Measurements from ENCODE around the gene EFCAB13.

Gene EFCAB13

DNA sequence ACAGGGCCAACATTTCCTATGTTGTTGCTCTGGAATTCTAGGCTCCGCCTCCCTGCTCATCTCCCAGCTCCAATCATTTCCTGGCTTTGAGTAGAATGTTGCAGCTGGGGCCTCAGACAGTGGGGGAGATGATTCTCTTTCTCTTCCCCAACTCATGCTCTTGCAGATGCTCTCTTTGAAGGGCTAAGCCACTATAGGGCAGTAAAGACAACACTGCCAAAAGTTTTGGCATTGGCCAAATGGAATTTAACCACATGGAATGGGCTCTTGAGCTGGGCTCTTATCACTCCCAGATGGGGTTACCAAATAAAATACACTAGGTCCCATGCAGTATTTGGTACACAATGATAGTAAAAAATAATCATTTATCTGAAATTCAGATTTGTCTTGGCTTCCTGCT lies 19.6 kb upstream of the EFCAB13 start:
- no peak overlapping the region for H3K4me2 ChIP-seq (ENCODE audit: low read depth, low read length)
- H3K9me3 ChIP-seq (replicated peaks; ENCODE audit: insufficient read depth, low read length), result no peaks in the 10 kb centered on the region
- no peaks in the 10 kb centered on the region for H3K4me1 ChIP-seq (ENCODE audit: low read length)
- no peak overlapping the region for H2AFZ ChIP-seq (ENCODE audit: low read length)
- H3K4me3 ChIP-seq (ENCODE audit: low read length), result no peak overlapping the region
- no peaks in the 10 kb centered on the region for H3K79me2 ChIP-seq (ENCODE audit: low read length)
- H4K20me1 ChIP-seq (ENCODE audit: insufficient read depth, low read length), result no peaks in the 10 kb centered on the region
- no peaks in the 10 kb centered on the region for H3F3A ChIP-seq (ENCODE audit: insufficient read depth, low read length)
- TF ChIP-seq EZH2phosphoT487 (IDR thresholded peaks at IDR 0.05; ENCODE audit: low read length), result no peak
- no peak for TF ChIP-seq EZH2 (optimal IDR thresholded peaks at IDR 0.05; ENCODE audit: low read depth, low read length)
- TF ChIP-seq, protein P1, sequence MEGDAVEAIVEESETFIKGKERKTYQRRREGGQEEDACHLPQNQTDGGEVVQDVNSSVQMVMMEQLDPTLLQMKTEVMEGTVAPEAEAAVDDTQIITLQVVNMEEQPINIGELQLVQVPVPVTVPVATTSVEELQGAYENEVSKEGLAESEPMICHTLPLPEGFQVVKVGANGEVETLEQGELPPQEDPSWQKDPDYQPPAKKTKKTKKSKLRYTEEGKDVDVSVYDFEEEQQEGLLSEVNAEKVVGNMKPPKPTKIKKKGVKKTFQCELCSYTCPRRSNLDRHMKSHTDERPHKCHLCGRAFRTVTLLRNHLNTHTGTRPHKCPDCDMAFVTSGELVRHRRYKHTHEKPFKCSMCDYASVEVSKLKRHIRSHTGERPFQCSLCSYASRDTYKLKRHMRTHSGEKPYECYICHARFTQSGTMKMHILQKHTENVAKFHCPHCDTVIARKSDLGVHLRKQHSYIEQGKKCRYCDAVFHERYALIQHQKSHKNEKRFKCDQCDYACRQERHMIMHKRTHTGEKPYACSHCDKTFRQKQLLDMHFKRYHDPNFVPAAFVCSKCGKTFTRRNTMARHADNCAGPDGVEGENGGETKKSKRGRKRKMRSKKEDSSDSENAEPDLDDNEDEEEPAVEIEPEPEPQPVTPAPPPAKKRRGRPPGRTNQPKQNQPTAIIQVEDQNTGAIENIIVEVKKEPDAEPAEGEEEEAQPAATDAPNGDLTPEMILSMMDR (IDR thresholded peaks at IDR 0.05; ENCODE audit: low read length), result no peak
- H3K36me3 ChIP-seq (replicated peaks; ENCODE audit: insufficient read depth, low read length), result no peaks in the 10 kb centered on the region
- no peak for DNase-seq
- no peak overlapping the region for H3K27ac ChIP-seq (ENCODE audit: low read length)
- H3K9ac ChIP-seq (ENCODE audit: low read length), result no peak overlapping the region
- no peaks in the 10 kb centered on the region for H3K27me3 ChIP-seq (replicated peaks; ENCODE audit: insufficient read depth, low read length)
- no peaks in the 10 kb centered on the region for H3K9me2 ChIP-seq (replicated peaks; ENCODE audit: insufficient read depth, low read length)

DNA sequence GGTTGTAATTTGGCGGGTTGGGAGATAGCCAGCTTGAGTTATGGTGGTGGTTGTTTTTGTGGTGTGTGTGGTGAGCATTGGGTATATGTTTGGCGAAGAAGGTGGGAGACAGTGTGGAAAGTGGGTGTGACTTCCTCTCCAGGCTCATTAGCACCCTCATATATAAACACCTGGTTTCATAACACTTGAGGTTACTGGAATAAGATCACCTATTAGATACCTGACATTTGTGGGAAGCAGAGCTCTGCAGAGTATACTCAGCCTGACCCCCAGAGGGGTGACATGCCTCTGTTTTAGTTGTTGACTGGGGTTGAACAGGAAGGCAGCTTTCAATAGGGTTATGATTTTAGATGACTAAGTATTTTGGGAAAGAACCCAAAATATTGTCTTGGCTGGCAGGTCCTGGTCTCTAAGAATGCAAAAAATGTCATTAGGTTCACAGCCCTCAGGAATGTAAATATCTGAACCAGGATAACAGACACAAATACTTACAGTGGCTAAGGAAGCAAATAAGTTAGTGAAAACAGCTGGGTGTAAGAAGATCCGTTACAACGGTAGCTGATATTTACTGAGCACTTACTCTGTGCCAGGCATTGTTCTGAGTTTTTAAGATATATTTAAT lies 18.3 kb upstream of the EFCAB13 start:
- H2AFZ ChIP-seq (ENCODE audit: low read length), result no peak overlapping the region
- no peak for DNase-seq
- no peak overlapping the region for H3K4me3 ChIP-seq (ENCODE audit: low read length)
- H4K20me1 ChIP-seq (ENCODE audit: insufficient read depth, low read length), result no peaks in the 10 kb centered on the region
- no peak overlapping the region for H3K27ac ChIP-seq (ENCODE audit: low read length)
- no peak for TF ChIP-seq EZH2phosphoT487 (IDR thresholded peaks at IDR 0.05; ENCODE audit: low read length)
- TF ChIP-seq EZH2 (optimal IDR thresholded peaks at IDR 0.05; ENCODE audit: low read depth, low read length), result no peak
- TF ChIP-seq, protein P1 (IDR thresholded peaks at IDR 0.05; ENCODE audit: low read length), result no peak
- H3K4me1 ChIP-seq (ENCODE audit: low read length), result no peaks in the 10 kb centered on the region
- H3K9ac ChIP-seq (ENCODE audit: low read length), result no peak overlapping the region
- no peaks in the 10 kb centered on the region for H3K27me3 ChIP-seq (replicated peaks; ENCODE audit: insufficient read depth, low read length)
- H3F3A ChIP-seq (ENCODE audit: insufficient read depth, low read length), result no peaks in the 10 kb centered on the region
- no peaks in the 10 kb centered on the region for H3K36me3 ChIP-seq (replicated peaks; ENCODE audit: insufficient read depth, low read length)
- no peaks in the 10 kb centered on the region for H3K79me2 ChIP-seq (ENCODE audit: low read length)
- no peaks in the 10 kb centered on the region for H3K9me2 ChIP-seq (replicated peaks; ENCODE audit: insufficient read depth, low read length)
- no peak overlapping the region for H3K4me2 ChIP-seq (ENCODE audit: low read depth, low read length)
- H3K9me3 ChIP-seq (replicated peaks; ENCODE audit: insufficient read depth, low read length), result no peaks in the 10 kb centered on the region

DNA sequence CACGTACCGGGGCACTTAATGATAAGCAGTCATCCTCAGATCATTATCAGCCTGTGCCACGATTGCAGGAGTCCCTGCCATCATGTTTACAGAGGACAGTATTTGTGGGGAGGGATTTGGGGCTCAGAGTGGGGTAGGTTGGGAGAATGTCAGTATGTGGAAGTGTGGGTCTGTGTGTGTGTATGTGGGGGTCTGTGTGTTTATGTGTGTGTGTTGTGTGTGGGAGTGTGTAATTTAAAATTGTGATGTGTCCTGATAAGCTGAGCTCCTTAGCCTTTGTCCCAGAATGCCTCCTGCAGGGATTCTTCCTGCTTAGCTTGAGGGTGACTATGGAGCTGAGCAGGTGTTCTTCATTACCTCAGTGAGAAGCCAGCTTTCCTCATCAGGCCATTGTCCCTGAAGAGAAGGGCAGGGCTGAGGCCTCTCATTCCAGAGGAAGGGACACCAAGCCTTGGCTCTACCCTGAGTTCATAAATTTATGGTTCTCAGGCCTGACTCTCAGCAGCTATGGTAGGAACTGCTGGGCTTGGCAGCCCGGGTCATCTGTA lies 13.5 kb upstream of the EFCAB13 start:
- TF ChIP-seq, protein P1 (IDR thresholded peaks at IDR 0.05; ENCODE audit: low read length), result no peak
- no peak for TF ChIP-seq EZH2phosphoT487 (IDR thresholded peaks at IDR 0.05; ENCODE audit: low read length)
- no peak for TF ChIP-seq EZH2 (optimal IDR thresholded peaks at IDR 0.05; ENCODE audit: low read depth, low read length)
- Histone ChIP-seq H3K36me3 (replicated peaks; ENCODE audit: insufficient read depth, low read length) (no peaks in the 10 kb centered on the region), H3K27ac (ENCODE audit: low read length) (no peak overlapping the region), H3K9ac (ENCODE audit: low read length) (no peak overlapping the region), H3K9me2 (replicated peaks; ENCODE audit: insufficient read depth, low read length) (no peaks in the 10 kb centered on the region), H2AFZ (ENCODE audit: low read length) (no peak overlapping the region), H3K4me3 (ENCODE audit: low read length) (no peak overlapping the region), H3K4me1 (ENCODE audit: low read length) (no peaks in the 10 kb centered on the region), H3F3A (ENCODE audit: insufficient read depth, low read length) (no peaks in the 10 kb centered on the region; the same call in 1 of the 2 replicates), H3K9me3 (replicated peaks; ENCODE audit: insufficient read depth, low read length) (no peaks in the 10 kb centered on the region), H3K27me3 (replicated peaks; ENCODE audit: insufficient read depth, low read length) (no peaks in the 10 kb centered on the region), H3K4me2 (ENCODE audit: low read depth, low read length) (no peak overlapping the region), H3K79me2 (ENCODE audit: low read length) (no peaks in the 10 kb centered on the region), H4K20me1 (ENCODE audit: insufficient read depth, low read length) (no peaks in the 10 kb centered on the region)
- DNase-seq, result no peak

All from MM.1S (cell line).